Activated CD4-positive, CD25-positive, alpha-beta regulatory T cell treated with anti-CD3 and anti-CD28 coated beads, Interleukin-2, amount 50 U/mL, for 72 hours (primary cell): Measurements from ENCODE around the gene TMEM89.

Source experiments
- DNase-seq: peaks from one replicate; pipeline ENCODE4 v3.0.0; 2021

The TMEM89 gene, protein sequence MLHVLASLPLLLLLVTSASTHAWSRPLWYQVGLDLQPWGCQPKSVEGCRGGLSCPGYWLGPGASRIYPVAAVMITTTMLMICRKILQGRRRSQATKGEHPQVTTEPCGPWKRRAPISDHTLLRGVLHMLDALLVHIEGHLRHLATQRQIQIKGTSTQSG

DNA sequence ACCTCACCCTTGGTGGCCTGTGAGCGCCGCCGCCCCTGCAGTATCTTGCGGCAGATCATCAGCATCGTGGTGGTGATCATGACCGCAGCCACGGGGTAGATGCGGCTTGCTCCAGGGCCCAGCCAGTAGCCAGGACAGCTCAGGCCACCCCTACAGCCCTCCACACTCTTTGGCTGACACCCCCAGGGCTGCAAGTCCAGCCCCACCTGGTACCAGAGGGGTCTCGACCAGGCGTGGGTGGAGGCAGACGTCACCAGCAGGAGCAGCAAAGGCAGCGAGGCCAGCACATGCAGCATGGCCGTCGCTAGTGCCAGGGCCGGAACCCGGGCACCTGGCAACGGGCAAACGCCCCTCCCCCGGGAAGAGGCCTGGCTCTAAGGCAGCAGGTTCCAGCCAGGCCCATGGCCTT, at the start of gene TMEM89:
Gene TMEM89 (minus strand): TSS at position 309 of the 409 bp plus-strand sequence. CDS start 13 bp downstream, at position 296.
- DNase-seq: no peak

DNA sequence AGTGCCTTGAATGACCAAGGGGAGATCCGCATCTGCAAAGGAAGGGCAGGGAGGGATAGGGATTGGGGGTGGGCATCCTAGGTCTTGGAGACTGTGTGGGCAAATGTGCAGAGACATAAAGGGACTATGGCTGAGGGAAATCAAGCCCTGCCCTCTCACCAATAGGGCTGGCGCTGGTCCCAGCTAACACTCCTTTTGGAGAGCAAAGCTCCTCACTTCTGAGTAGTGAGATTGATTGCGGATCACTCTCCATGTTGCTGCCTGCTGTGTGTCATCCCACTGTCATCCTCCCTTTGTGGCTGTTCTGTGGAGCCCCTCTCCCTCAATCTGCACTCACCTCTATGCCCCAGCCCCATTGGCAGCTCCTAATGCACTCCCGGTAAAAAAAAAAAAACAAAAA, 43.4 kb upstream of the TMEM89 start:
- DNase-seq: no peak

DNA sequence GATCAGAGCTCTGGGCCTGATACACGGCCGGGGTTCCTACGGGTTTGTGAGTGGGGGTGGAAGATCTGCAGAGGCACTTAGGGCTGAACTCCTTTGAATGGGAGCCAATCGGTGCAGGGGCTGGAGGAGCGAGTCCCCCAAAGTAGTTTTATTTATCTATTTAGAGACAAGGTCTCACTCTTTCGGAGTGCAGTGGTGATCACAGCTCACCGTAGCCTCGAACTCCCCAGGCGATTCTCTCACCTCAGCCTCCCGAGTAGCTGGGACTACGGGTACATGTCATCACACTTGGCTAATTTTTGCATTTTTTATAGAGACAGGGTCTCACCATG, 42.7 kb upstream of the TMEM89 start:
- no peak for DNase-seq

DNA sequence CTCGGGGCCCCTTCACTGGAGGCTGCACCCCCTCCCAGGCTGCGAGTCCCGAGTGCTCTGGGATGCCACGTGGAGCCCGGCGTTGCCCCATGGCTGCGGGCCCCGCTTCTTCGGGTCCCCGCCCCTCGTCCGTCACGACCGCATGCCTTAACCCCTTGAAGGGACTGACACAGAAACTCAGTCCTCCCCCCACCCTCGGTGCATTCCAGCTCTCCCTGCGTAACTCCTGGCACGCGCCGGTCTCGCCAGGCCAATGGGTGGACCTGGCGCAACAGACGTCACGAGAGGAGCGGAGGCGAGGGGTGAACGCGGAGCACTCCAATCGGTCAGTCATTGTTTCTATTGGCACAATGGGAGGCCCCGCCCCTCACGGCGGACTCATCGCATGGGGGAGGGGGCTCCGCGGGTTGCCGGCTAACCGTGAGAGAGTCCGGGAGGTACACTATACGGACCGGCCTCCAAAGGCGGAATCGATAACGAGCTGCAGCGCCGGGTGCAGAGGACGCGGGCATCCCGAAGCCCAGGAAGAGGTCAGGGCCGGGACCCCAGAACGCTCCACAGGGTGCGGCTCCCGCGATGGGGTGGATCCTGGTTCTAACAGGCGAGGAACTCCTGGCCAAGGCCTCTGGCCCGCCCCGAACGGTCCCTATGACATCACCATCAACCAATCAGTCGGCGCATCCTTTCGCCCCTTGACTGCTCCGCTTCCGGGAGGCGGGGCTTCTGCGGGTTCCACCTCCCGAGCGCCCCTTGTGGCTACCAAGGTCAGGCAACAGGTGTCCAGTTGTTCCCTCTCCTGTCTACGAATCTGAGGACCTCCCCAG, 42.1 kb upstream of the TMEM89 start:
- DNase-seq: peak; percentile 92

DNA sequence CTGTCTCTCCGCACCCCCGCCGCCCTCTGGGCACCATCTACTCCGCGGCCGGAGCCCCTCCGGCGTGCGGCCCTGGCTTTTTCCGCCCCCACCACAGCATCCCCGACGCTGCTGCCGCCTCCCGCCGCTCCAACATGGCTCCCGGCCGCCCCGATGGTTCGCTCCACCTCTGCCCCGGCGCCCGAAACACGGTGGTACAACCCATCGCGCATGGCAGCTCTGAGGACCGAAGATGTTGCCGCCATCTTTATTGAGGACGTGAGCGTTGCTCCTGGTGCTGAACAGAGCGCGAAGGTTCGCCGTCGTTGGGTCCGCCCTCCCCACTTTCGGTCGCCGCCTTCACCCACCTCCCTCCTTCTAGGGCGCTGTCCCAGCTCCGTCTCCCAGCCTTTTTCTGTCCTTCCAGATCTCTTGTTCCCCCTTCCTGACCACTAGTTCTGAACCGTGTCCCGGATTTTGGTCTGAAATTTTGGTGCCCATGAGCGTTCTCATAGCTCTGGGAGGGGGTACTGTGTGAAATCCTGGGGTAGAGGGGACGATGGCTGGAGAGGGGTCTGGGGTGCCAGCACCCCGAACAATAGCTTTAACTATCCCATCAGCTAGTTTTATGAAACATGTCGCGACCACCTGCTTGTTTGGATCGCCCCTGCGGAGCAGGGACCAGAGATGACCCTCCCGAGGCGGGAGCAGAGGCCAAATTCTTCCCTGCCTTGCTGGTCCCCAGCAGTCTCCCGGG, 41.4 kb upstream of the TMEM89 start, which contains the start of gene CELSR3:
Gene CELSR3 (minus strand): TSS at position 134 of the 736 bp plus-strand sequence. CDS start 252 bp downstream, outside the sequence.
- peak; percentile 66 for DNase-seq

DNA sequence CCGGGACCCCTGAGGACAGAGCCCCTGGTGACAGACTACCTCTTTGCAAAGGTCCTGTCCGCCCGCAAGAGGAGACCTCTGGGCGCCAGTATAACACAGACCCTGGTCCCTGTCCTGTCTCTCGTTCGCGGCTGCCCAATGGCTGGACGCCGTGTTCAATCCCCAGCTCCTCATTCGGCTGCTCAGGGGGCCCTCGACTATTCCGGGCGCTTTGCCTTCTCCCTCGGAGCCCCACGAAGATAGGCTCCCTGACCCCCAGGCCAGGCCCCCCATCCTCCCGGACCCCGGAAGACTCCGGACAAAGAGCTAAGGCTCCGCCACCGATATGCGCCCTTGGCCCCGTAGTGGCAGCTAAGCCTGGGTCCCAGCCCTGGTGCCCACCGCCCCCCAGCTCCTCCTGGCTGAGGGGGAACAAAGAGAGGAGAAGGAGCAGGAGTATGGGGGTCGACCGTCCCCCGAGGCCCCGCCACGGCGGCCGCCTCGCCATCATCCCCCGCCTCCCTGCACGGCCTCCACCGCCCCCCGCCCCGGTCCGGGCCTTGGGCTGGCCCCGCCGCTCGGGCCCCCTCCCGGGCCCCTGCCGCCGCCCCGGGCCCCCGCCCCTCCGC, 40.7 kb upstream of the TMEM89 start:
- DNase-seq: no peak

DNA sequence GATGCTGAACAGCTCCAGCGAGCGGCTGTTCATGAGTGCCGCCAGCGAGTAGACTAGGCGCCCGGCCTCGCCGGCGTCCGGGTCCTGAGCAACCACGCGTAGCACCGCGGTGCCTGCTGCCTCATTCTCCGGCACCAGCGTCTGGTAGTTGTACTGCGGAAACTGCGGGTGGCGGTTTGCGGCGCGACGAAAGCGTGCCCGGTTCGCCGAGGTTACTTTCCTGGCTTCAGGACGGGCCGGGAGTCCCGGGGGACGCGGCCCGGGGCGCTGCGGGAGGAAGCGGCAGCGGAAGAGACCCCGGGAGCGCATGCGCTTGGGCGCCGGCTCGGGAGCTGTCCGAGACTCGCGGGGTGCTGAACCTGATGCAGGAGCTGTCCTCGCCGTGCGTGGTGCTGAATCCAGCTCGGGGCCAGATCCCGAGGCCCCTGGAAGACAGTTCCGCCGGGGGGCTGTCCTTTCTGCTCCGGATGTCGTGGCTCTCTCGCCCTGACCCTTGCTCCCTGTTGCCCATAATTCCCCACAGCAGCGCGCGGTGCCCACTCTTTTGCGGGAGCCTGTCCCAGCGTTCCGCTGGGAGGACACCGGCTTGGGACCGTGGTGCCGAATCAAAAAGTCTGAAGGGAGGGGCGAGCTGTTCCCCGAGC, 40.1 kb upstream of the TMEM89 start:
- DNase-seq: peak; percentile 80

DNA sequence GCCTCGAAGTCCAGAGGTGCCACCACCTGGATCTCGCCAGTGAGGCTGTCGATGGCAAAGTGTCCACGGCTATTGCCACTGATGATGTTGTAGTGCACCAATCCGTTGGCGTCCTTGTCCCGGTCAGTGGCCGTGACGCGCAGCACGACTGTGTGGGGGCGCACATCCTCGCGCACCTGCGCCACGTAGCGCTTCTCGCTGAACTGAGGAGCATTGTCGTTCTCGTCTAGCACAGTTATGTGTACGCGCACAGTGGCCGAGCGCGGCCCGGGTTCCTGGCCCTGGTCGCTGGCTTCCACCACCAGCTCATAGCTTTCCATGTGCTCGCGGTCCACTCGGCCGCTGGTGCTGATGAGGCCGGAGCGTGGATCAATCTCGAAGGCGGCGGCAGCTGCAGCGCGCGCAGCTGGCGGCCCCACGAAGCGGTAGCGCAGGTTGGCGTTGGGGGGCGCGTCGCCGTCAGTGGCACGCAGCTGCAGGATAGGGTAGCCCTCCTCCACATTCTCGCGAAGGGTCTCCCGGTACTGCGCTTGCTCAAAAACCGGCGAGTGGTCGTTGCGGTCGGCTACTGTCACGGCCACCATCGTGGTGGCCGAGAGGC, 39.3 kb upstream of the TMEM89 start:
- no peak for DNase-seq

DNA sequence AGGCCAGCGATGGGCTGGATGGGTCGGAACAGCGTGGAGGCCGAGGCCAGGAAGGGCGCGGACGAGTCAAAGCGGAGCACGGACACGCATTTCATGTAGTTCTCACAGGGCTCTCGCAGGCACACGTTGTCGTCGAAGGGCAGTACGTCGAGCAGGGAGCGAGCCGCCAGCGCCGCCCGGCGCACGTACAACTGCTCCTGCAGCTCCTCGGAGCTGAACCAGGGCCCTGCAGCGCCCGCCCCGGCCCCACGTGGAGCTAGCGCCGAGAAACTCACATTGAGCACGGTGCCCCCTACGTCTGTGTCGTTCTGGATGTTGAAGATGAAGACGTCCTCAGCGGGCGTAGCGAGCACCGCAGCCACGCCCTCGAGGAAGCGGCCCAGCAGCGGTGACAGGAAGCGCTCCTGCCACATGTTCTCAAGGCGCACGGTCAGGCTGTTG, 35.3 kb upstream of the TMEM89 start:
- DNase-seq: peak; percentile 52

DNA sequence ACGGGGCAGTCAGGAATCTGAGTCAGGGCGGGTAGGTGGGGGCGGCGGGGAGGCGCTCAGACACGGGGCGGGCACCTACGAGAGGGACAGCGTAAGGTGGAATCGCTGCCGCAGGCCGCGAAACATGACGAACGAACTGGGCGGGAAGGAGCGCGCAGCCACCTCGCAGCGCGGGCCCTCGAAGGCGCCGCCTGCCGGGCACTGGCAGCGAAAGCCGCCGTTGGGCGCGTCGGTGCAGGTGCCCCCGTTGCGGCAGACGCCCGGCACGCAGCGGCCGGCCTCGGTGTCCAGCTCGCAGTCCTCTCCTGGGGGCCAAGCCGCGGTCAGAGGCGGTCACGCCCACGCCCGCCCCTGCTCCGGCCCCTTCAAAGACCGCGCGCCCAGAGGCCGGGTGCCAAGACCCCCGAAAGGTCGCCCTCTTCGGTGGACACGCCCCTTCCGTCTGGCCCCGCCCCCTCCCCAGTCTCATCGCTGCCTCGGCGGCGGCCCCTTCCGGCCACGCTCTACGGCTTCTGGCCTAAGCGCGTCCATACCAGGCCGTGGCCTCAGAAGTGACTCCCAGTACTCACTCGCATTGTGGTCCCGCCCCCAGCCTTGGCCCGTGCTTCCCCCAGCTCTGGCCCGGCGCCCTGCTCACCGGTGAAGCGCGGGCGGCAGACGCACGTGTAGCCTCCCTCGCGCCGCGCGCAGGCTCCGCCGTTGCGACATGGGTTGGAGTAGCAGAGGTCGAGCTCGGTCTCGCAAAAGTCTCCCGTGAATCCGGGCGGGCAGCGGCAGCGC, 34.7 kb upstream of the TMEM89 start:
- DNase-seq: peak; percentile 85

DNA sequence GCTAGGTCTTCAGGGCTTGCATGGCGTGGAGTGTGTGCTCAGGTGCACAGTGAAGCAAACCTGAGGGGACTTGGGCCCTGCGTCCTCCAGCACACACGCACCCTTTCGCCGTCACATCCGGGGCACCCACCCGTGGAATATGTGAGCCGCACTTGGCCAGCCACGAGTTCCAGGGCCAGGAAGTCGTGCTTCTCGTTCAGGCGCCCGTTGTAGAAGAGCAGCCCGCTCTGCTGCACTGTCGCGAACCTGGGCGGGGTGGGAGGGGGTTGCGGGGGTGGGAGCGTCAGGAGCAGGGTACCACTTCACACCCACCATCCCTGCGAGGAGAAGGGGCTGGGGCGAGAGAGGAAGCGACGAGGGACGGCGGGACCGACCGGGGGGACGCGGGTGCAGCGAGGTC, 34.0 kb upstream of the TMEM89 start:
- peak; percentile 41 for DNase-seq

DNA sequence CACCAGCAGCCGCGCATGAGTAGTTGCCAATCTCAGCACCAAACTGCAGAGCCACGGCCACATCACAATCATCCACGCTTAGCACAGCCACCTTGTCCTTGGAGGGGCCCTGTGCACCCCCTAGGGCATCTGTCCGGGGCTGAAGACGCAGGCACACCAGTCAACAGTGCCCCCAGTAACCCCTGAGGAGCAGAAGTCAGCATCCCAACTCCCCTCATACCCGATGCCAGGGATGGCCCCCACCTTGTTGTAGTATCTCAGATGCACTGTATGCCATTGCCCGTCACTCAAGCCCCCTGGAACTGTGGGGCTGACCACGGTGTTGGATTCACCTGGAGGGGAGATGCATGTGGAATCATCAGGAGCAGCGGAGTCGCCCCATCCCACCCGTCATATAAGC, 33.5 kb upstream of the TMEM89 start:
- no peak for DNase-seq

DNA sequence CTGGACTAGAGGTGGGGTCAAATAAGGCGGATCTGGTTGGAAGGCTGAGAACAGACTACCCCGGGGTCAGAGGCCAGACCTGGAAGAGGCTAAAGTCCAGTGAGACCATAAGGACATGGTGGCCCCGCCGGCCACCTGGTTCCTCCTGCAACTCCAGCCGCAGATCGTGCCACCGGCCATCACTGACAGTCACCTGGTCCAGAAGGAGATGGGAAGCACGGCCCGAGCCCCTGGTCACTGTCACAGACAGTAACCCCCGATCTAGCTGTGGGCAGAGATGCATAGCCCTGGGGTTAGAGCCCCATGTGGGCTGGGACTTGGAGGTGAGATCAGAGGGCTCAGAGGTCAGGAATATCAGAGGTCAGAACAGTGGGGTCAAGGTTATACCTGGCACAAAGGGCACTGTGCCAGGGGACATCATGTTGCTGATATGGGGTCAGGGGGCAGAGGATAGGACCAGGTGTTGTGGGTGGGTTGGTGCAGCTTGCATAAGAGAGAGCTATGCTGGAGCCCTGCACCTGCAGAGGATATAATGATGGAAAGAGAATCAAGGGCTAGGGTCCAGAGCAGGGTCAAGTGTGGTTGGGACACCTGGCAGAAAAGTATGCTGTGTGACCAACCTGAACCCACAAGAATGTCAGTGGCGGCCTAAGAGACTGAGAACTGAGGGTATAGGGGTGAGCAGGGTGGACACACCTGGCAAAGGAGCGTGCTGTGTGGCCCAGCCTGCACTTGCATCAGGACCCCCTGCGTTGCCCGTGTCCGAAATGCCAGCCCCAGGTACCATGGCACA, 31.6 kb upstream of the TMEM89 start:
- no peak for DNase-seq

DNA sequence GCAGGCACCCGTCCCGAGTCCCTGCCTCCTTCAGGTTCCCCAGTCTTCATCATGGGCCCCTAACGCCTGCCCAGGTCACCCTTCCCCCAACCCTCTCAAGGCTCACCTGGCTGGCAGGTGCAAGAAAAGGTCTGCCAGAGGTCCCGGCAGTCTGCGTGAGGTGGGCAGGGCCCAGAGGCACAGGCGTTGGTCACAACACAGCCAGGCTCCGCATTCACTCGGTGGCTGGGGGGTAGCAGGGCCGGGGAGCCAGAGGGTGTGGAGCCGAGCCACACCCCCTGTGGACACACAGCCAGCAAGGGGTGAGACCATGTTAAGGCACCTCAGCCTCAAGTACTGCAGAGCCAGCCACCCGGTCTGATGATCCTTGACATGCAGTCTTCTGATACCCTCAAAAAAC, 30.2 kb upstream of the TMEM89 start:
- DNase-seq: no peak

DNA sequence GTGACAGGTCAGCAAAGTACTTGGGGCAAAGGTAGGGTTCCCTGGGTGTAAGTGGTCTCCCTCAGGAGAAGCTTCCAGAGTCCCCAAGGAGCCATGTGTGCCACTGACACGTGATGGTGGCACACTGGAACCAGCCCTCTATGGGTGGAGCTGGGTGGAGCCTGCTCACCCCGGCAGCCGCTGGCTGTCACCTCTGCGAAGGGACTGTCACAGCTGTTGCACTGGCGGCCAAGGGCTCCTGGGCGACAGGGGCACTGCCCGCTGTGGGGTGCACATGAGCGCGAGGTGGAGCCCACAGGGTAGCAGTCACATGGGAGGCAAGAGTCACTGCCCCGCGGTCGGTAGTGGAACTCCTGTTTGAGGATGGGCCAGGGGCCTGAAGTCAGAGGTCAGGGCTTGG, 29.2 kb upstream of the TMEM89 start:
- no peak for DNase-seq

DNA sequence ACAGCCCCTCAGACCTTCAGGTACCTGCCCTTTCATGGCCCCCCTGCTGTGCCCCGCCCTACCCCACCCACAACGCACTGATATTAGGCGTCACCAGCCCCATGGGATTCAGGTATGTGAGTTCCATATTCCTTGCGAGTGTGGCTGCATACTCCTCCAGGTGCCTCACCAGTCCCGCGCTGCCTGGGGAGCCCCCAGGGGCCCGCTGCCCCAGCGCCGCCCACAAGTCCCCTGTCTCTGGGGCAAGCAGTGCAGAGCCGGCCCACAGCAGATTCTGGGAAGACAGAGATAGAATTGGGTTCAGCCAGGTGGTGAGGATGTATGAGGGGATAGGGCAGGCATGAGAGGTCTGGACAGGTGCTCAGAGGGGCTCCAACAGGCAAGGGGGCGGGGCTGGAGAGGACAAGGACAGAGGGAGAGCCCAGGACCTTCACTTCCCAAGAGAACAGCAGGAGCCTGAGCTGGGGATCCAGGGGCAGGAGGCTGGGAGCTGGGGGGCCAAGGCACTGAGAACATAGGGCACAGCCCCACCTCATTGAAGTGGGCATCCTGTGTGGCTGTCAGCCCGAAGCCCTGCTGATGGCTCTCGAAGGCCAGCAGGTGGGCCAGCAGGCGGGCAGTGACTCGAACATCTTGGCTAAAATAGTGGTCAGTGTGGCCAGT, 26.8 kb upstream of the TMEM89 start:
- DNase-seq: no peak

DNA sequence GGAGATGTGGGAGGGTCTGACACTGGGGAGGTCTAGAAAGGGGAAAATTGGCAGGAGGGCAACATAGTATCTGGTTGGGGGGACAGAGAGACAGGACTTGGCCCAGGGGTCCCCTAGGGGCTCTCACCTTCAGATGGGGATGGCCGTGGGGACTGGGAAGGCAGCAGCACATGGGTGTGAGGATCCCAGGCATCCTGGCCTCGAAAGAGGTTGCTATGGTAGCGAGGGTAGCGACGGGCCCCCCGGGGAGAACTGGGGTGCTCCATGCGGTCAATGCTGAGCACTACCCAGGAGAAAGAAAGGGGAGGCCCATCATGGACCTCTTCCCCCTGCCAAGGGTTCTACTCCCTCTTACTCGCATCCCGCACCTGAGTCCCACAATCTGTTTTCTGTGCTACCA, 26.1 kb upstream of the TMEM89 start:
- DNase-seq: no peak

DNA sequence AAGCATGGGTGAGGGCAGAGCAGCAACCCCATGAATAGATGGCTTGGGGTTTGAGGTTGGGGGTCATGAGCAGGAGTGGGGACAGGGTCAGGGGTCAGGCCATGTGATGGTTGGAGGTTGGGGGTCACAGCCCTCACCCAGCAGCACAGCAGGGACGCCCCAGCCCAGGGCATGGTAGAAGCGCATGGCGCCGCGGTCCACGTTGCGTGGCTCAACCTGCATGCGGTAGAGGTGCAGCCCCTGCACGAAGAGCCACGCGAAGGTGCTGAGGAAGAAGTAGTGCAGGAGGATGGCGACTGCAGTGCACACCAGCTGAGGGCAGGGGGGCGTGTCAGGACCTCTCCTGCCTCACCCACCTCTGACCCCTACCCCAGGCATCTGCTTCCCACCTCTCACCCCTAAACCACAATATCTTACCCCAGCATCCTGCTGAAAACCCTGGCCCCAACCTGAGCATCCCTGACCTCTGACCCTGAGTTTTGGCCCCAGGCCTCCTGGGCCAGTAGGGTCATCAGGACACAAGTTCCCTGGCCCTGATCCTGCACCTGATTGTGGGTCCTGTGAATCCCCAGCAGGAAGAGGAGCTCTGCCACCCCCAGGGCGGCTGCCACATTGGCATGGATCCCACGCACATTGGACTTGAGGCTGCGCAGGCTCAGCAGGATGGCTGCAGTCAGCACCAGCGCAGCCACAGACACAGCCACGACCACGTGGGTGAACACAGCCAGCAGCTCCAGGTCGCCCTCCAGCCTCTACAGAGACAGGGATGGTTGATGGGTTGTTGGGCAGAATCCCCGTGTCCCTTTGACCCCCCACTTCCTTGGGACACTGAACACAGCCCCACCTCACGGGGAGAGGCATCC, 23.6 kb upstream of the TMEM89 start:
- DNase-seq: no peak

DNA sequence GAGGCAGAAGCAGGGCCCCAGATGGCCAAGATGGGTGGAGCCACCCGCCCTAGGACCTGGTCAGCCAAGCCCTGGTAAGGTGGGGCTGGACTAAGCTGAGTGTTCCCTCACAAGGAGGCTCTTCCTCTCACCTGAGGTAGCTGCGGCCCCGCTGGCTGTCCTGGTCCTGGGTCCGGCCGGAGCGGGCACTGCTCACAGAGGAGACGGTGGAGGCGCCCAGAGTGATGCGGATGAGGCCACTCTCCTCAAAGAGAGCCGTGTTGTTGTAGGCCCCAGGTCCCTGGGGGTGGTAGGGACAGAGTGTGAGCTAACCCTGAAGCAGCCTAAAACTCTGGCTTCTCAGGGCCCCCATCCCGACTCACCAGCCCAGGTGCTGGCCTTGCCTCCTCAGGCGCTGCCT, 21.0 kb upstream of the TMEM89 start:
- DNase-seq: no peak
